A204.1 (cell line): ENCODE results near the gene VPS13D.

Experiments used
- FAIRE-seq: peaks from 2 replicates; lab custom pipeline; 2012; peaks lifted over from hg19 to GRCh38; lab: Jason Lieb, UNC

Gene VPS13D

GRCh38 chr1:12433323-12434053, 203.7 kb downstream of the VPS13D start:
- FAIRE-seq: no peak

GRCh38 chr1:12434174-12434573, 204.3 kb downstream of the VPS13D start:
- FAIRE-seq: no peak

- no peak for FAIRE-seq
These were observed 204.9 kb downstream of the VPS13D start for GRCh38 chr1:12434686-12435085.

GRCh38 chr1:12435639-12436344, 206.0 kb downstream of the VPS13D start:
- no peak for FAIRE-seq

- FAIRE-seq: no peak
These were observed 206.5 kb downstream of the VPS13D start for GRCh38 chr1:12436345-12436658.

DNA sequence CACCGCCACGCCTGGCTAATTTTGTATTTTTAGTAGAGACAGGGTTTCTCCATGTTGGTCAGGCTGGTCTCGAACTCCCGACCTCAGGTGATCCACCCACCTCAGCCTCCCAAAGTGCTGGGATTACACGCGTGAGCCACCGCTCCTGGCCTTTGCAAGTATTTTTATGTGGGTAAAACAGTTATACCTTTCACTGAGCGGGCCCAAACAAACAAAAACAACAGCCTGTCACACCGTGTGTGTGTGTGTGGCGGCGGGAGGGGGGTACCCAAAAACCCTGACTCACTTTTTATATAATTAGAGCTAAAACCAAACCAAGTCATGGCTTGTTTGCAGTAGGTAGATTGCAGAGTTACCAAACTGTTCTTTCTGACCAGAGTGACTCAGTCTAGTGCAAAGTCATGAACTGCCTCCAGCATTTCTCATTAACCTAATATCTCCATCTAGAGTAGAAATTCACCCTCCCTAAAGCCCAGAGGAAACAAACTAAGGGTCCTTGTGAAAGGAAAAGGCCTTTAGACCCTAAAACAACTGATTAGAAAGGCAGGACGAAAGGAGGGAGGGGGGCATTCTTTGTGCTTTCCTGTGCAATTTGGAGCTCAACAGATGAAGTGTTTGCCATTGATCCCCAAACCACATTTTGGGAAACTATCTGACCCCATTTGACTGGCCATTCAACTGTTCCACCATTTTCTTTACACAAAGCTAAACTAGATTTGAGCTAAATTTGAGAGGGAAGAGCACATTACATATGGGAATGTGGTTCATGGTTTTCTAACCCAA, 207.2 kb downstream of the VPS13D start:
- FAIRE-seq: no peak

GRCh38 chr1:12437629-12438028, 207.8 kb downstream of the VPS13D start:
- FAIRE-seq: no peak

GRCh38 chr1:12438349-12438924, 208.6 kb downstream of the VPS13D start:
- FAIRE-seq: no peak

DNA sequence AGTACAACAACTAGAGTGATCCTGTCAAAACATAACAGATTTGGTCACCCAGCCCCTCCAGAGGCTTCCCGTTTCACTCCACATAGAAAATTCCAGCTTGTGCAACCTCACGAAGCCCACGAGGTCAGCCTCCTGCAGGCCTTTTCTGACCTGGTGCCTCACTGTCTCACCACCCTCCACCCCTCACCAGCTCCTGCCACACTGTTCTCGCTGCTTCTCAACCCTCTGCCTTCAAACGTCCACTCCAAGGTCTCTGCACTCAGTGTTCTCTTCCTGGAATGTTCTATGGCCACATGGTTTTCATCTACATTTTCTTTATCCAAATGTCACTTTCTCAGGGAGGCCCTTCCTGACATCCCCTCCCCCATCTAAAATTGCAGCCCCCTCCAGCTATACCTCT, 209.2 kb downstream of the VPS13D start:
- no peak for FAIRE-seq

- no peak for FAIRE-seq
These were observed 211.7 kb downstream of the VPS13D start for GRCh38 chr1:12441414-12442105.

DNA sequence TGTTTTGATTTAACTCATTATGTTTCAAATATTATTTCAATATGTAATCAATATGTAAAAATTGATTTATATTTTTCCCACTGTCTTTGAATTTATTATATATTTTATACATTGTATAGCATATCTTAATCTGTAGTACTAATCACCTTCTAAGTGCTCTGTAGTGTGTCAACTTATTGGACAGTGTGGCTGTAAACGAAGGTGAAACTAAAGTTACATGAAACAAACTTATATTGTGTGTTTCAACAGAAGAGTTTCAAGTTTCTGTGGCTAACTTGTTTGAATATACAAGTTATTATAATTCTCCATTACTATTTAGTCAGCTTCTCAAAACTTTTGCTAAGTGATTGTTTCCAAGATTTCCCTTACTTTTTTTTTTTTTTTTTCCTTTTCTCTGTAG, 212.4 kb downstream of the VPS13D start:
- FAIRE-seq: peak; percentile 59

- FAIRE-seq: no peak
These were observed 213.3 kb downstream of the VPS13D start for GRCh38 chr1:12443151-12443550.

GRCh38 chr1:12444329-12444841, 214.6 kb downstream of the VPS13D start:
- FAIRE-seq: no peak

DNA sequence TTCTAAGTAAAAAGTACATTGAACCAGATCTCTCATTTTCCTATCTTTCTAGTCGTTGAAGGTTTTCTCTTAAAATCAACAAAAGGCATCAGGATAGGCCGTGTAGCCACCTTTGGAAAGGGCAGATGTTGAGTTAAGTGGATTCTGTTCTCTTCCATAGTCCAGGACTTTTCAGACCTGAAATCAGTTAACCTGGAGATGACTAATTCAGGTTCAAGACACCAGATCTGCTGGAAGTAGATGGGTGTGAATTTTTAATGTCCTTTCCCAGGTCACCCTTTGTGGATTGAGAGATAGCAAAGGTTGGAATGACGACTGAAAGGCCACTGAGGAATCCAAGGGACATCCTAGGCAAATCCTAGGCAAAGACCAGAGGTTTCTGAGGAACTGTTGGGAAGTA, 215.4 kb downstream of the VPS13D start:
- FAIRE-seq: no peak

- FAIRE-seq: no peak
These were observed 216.8 kb downstream of the VPS13D start for GRCh38 chr1:12446593-12446992.

DNA sequence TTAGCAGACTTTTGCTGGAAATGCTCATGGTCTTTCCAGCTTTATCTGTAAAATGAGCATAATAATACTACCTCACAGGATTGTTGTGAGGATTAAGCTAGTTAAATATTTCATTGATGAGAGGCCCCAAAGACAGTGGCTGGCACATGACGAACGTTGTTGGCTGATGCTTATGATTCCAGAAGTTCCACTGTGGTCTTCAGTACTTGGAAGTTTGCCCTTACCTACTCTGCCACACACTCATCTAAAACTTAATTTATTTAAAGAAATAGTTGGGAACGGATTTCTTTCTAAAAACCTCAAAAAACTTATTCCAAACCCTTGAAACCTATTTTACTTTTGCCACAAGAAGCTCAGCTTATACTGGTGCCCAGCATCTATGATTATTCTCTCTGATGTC, 217.5 kb downstream of the VPS13D start:
- no peak for FAIRE-seq

- no peak for FAIRE-seq
These were observed 218.1 kb downstream of the VPS13D start for GRCh38 chr1:12447849-12448312.

DNA sequence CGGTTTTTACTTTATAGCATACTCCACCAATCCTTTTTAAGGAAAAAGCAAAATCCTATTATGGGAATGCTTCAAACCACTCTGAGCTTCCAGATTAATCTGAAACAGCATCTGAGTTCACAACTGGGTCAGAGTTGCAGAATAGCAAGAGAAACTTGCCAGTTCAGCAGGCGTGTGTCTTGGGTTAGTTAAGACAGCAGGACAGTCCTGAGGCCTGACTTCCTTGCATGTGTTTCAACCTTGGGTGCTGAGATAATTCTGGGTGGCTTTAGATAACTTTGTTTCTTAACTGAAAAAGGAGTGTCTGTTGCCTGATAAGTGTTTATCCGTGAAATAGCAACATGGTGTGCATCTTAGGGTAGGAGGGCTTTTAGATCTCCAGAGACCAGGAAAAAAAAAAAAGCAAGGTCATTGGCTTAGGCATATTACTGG, 218.9 kb downstream of the VPS13D start:
- no peak for FAIRE-seq

DNA sequence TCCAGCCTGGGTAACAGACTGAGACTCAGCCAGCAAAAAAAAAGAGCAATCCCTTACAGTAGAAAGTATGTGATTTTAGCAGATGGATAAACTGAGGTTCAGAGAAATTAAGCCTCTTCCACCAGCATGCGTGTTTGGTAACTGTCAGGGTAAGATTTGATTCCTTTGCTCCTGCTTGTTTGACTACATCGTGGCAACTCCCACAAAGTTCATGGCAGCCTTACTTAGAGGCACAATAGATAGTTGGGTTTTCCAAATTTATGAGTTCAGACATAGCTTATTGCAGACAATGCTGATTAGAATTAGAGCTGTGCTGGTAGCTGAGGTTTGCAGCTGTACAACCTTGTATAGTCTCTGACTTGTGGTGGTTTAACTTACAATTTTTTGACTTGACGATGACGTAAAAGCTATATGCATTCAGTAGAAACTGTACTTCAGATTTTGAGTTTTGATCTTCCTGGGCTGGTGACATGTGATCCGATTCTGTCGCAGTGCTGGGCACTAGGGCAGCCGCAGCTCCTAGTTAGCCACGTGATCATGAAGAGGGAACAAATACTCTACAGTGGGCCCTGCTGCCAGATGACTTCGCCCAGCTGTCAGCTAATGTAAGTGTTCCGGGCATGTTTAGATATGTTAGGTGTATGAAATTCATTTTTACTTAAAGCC, 220.4 kb downstream of the VPS13D start:
- no peak for FAIRE-seq

GRCh38 chr1:12450756-12451559, 221.1 kb downstream of the VPS13D start:
- FAIRE-seq: no peak

GRCh38 chr1:12451560-12451900, 221.7 kb downstream of the VPS13D start:
- no peak for FAIRE-seq
